Loucy (cell line): ENCODE results near the gene USF2.

Experiments
- H2AFZ ChIP-seq: fragments of 200-600 bp; sonication (generic); 2 replicates; pipeline ENCODE4 v1.6.0; 2016; ENCODE audit warnings: antibody characterized with exemption, mild to moderate bottlenecking, low read length, moderate library complexity
- H3F3A ChIP-seq: fragments of 200-600 bp; 2 replicates; pipeline ENCODE4 v1.6.0; 2016; ENCODE audit warnings: antibody characterized with exemption, low read depth, mild to moderate bottlenecking
- H3K27me3 ChIP-seq: fragments of 200-600 bp; sonication (generic); 2 replicates; pipeline ENCODE4 v1.6.1; 2014; ENCODE audit warnings: low read length, mild to moderate bottlenecking; ENCODE audit not compliant: insufficient read depth, poor library complexity, severe bottlenecking
- H3K36me3 ChIP-seq: fragments of 200-600 bp; sonication (generic); 2 replicates; pipeline ENCODE4 v1.6.1; 2016; ENCODE audit warnings: low read length; ENCODE audit not compliant: insufficient read depth
- H3K4me1 ChIP-seq: fragments of 200-600 bp; sonication (generic); 2 replicates; pipeline ENCODE4 v1.5.1; 2014; ENCODE audit warnings: low read length, mild to moderate bottlenecking; ENCODE audit not compliant: insufficient read depth, poor library complexity, severe bottlenecking
- H3K4me2 ChIP-seq: fragments of 200-600 bp; sonication (generic); 2 replicates; pipeline ENCODE4 v1.6.0; 2014; ENCODE audit warnings: antibody characterized with exemption, low read length, low read depth, mild to moderate bottlenecking; ENCODE audit not compliant: poor library complexity, severe bottlenecking
- H3K4me3 ChIP-seq: fragments of 200-600 bp; sonication (generic); 2 replicates; pipeline ENCODE4 v1.5.1; 2014; ENCODE audit warnings: low read length, mild to moderate bottlenecking, mixed read lengths; ENCODE audit not compliant: poor library complexity, severe bottlenecking
- H3K79me2 ChIP-seq: fragments of 200-600 bp; sonication (generic); 2 replicates; pipeline ENCODE4 v1.6.1; 2014; ENCODE audit warnings: low read length; ENCODE audit not compliant: insufficient read depth
- H3K9ac ChIP-seq: fragments of 200-600 bp; sonication (generic); 2 replicates; pipeline ENCODE4 v1.6.0; 2014; ENCODE audit warnings: mild to moderate bottlenecking, low read depth, low read length, moderate library complexity; ENCODE audit not compliant: poor library complexity, severe bottlenecking
- H3K9me2 ChIP-seq: fragments of 200-600 bp; sonication (generic); replicated peaks from 2 replicates; pipeline ENCODE4 v1.6.1; 2016; ENCODE audit warnings: low read depth, low read length, mixed read lengths
- H3K9me3 ChIP-seq: fragments of 200-600 bp; sonication (generic); 2 replicates; pipeline ENCODE4 v1.6.1; 2014; ENCODE audit warnings: mild to moderate bottlenecking, antibody characterized with exemption, low read length, low read depth; ENCODE audit not compliant: insufficient read depth
- H4K20me1 ChIP-seq: fragments of 200-600 bp; sonication (generic); 2 replicates; pipeline ENCODE4 v1.6.0; 2014; ENCODE audit warnings: antibody characterized with exemption, low read length, mild to moderate bottlenecking; ENCODE audit not compliant: insufficient read depth, poor library complexity, severe bottlenecking
- EZH2phosphoT487 ChIP-seq: fragments of 200-600 bp; IDR thresholded peaks from 2 replicates; pipeline ENCODE4 v1.6.1; 2018; ENCODE audit warnings: antibody characterized with exemption, mild to moderate bottlenecking, moderate library complexity, borderline replicate concordance
- TF ChIP-seq, protein P1 (sequence below): fragments of 200-600 bp; sonication (generic); conservative IDR thresholded peaks from 2 replicates; pipeline ENCODE4 v1.5.1; 2014; ENCODE audit warnings: mild to moderate bottlenecking, antibody characterized with exemption, low read length

Gene USF2

DNA sequence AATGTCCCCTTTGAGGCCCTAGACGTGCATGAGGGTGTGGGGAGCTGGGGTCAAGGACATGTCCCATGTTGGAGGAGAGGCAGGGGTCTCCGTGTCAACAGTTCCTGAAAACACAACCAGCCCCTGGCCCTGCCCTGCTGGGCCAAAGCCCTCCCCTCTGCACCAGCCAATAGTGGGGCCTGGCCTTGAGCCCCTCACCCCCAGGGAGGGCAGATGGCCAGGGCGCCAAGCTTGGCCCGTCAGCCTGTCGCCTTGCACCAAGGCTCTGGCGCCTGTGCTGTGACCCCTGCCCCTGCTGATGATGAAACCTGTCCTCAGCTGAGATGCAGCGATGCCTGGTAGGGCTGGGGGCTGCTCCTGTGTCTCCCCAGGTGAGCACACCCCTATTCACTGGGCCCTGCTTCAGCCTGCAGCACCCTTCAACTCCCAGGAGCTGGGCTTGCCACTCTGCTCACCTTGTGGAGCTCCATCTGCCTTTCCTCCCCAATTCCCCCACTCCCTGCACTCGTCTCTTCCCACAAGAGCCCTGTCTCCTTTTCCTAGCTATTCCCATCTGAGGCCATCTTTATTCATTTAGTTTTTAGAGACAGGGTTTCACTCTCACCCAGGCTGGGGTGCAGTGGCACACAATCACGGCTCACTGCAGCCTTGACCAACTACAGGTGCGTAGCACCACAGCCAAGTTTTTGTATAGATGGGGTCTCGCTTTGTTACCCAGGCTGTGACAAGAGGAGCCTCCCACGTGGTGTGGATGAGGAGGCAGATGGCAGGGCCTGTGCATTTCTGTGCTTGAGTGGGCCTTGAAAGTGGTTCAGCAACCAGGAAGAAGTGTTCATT lies 11.4 kb downstream of the USF2 start:
- Histone ChIP-seq H3K36me3 (no peaks in the 10 kb centered on the region; the same call in 1 of the 2 replicates), H3K79me2 (no peaks in the 10 kb centered on the region), H3K4me1 (no peaks in the 10 kb centered on the region), H2AFZ (no peak overlapping the region), H3K27me3 (no peaks in the 10 kb centered on the region), H3F3A (no peaks in the 10 kb centered on the region), H3K4me3 (no peak overlapping the region), H3K9ac (no peak overlapping the region), H3K4me2 (no peak overlapping the region), H3K9me2 (no peaks in the 10 kb centered on the region), H4K20me1 (no peaks in the 10 kb centered on the region), H3K9me3 (no peaks in the 10 kb centered on the region)
- TF ChIP-seq, protein P1, sequence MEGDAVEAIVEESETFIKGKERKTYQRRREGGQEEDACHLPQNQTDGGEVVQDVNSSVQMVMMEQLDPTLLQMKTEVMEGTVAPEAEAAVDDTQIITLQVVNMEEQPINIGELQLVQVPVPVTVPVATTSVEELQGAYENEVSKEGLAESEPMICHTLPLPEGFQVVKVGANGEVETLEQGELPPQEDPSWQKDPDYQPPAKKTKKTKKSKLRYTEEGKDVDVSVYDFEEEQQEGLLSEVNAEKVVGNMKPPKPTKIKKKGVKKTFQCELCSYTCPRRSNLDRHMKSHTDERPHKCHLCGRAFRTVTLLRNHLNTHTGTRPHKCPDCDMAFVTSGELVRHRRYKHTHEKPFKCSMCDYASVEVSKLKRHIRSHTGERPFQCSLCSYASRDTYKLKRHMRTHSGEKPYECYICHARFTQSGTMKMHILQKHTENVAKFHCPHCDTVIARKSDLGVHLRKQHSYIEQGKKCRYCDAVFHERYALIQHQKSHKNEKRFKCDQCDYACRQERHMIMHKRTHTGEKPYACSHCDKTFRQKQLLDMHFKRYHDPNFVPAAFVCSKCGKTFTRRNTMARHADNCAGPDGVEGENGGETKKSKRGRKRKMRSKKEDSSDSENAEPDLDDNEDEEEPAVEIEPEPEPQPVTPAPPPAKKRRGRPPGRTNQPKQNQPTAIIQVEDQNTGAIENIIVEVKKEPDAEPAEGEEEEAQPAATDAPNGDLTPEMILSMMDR, result no peak
- no peak for TF ChIP-seq EZH2phosphoT487

DNA sequence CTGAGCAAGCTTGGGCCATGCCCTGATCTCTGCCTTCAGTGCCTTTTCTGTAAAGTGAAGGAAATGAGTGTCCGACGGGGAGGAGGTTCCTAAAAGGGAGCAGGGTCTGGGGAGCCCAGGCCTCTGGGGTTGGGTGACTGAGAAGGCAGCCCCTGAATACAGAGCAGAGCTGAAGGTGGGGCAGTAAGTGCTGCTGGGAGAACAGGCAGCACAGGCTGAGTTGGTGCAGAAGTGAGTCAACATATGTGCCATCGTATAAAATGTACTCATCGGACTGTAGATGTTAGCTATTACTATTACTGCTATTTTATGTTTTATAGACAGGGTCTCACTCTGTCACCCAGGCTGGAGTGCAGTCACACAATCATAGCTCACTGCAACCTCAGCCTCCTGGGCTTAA lies 12.5 kb downstream of the USF2 start:
- H3F3A ChIP-seq, result no peaks in the 10 kb centered on the region
- TF ChIP-seq, protein P1, result no peak
- no peak for TF ChIP-seq EZH2phosphoT487
- H3K9me2 ChIP-seq, result no peaks in the 10 kb centered on the region
- no peaks in the 10 kb centered on the region for H3K79me2 ChIP-seq
- no peaks in the 10 kb centered on the region; the same call in 1 of the 2 replicates for H3K36me3 ChIP-seq
- no peaks in the 10 kb centered on the region for H3K27me3 ChIP-seq
- H3K9me3 ChIP-seq, result no peaks in the 10 kb centered on the region
- no peak overlapping the region for H3K4me2 ChIP-seq
- no peak overlapping the region for H3K9ac ChIP-seq
- no peak overlapping the region for H2AFZ ChIP-seq
- H3K4me1 ChIP-seq, result no peaks in the 10 kb centered on the region
- no peak overlapping the region for H3K4me3 ChIP-seq
- H4K20me1 ChIP-seq, result no peaks in the 10 kb centered on the region

DNA sequence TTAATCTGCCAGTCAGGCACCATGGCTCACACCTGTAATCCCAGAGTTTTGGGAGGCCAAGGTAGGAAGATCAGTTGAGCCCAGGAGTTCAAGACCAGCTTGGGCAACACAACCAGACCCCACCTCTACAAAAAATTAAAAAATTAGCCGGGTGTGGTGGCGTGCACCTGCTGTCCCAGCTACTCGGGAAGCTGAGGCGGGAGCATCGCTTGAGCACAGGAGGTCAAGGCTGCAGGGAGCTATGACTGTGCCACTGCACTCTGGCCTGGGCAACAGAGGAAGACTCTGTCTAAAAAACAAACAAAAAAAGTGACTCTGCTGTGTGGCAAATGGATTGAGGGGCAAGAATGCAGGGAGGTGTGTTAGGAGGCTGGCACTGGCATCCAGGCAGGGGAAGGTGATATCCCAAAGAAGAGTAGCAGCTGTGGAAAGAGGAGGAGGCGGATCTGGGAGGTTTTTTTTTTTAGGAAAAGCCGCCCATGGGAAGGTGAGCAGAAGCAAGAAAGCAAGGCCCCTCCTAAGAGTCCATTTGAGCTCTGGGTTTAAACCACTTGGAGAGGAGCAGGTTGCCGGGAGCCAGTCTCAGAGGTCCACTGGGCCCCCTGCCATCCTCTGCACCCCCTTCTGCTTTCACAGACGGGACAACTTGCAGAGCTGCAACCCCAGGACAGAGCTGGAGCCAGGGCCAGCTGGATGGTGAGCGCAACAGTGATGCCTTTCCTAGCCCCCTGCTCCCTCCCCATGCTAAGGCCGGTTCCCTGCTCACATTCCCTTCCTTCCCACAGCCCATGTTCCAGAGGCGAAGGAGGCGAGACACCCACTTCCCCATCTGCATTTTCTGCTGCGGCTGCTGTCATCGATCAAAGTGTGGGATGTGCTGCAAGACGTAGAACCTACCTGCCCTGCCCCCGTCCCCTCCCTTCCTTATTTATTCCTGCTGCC lies 15.7 kb downstream of the USF2 start:
- Histone ChIP-seq H3K9ac (no peak overlapping the region), H3K9me2 (no peaks in the 10 kb centered on the region), H3K4me3 (no peak overlapping the region), H3K4me1 (no peaks in the 10 kb centered on the region), H3K79me2 (no peaks in the 10 kb centered on the region), H4K20me1 (no peaks in the 10 kb centered on the region), H3K27me3 (no peaks in the 10 kb centered on the region), H3K36me3 (no peaks in the 10 kb centered on the region), H3K9me3 (no peaks in the 10 kb centered on the region), H3F3A (no peaks in the 10 kb centered on the region), H2AFZ (no peak overlapping the region), H3K4me2 (no peak overlapping the region)
- TF ChIP-seq, protein P1, result no peak
- TF ChIP-seq EZH2phosphoT487, result no peak
